SIG-M5 treated with dmso at 0.1 percent for 504 hours (cell line): ENCODE measurements around the gene NEK11.
"Not testable (repeated sequence)": the region's sequence is repeated elsewhere in the genome, so short reads cannot be mapped to it uniquely, and the experiment has no call there.

Experiments used
- DNase-seq: peaks from one replicate; lab custom pipeline; 2025; ENCODE audit not compliant: unreplicated experiment; lab: John Stamatoyannopoulos, UW

Gene NEK11

DNA sequence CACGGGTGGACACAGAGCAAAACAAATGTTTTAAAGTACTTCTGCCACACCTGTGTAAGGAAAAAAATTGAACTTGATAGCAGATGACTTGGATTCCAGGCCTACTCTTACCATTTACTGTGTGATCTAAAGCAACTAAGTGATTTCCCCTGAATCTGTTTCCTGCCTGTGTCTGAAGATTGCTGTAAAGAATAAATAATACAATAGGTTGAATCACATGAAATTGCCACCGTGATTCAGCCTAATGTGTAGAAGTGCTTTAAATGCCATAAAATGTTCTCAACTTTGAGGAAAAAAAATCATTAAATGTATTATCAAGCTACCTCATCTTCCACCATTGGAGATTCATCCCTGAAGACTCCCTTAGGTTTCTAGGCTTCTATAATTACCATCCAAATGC lies 327.3 kb downstream of the NEK11 start:
- no peak for DNase-seq

DNA sequence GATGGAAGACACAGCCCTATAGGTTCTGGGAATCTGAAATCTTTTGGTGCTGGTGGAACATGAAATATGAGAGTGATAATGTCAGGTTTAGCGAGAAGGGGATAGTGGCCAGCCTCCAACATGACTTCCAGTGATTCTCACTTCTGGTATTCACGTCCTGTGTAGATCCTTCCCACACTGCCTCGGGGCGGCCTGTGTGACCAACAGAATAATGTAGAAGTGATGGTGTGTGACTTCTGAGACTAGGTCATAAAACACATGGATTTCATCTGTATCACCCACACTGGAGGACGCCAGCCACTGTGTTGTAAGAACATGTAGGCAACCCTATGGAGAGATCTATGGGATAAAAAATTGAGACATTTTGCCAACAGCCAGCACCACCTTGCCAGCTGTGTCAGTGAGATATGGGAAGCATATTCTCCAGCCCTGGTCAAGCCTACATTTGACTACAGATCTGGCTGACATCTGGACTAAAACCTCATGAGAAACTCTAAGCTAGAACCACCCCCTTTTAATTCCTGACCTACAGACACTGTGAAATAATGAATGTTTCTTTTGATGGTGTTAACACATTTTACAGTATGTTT lies 329.4 kb downstream of the NEK11 start:
- DNase-seq, result no peak

DNA sequence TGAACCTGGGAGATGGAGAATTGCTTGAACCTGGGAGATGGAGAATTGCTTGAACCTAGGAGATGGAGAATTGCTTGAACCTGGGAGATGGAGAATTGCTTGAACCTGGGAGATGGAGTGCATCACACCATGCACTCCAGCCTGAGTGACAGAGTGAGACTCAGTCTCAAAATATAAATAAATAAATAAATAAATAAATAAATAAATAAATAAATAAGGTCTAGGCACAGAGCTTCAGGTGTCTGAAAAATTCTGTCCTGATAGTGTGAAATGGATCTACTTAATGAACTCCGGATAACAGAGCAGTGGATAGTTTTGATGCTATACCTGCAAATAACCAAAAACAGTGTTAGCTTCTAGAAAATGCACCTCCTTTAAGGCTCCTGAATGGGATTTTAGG lies 330.6 kb downstream of the NEK11 start:
- DNase-seq, result no peak

DNA sequence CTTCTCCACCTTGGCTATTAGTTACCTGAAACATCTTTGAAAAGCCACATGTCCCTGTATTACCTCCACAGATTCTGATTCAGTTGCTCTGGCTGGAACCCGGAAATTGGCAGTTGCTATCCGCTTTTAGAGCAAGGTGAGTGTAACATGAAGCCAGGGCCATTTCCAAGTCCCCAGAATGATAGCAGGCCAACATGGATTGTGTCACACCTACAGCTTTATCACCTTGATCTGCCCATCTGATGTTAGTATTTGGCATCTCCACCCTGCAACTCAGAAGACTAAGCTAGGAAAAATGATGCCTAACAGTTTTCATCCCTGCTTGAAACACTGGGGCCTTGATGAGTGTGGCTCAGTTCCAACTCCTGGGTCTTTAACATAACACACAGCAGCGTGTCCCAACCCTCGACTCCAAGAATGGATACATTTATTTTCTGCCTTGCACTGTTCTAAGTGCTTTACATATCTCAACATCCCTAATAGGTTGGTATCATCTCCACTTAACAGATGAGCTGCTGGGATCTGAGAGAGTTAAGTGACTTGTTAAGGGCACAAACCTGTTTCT lies 333.6 kb downstream of the NEK11 start:
- DNase-seq, result no peak

DNA sequence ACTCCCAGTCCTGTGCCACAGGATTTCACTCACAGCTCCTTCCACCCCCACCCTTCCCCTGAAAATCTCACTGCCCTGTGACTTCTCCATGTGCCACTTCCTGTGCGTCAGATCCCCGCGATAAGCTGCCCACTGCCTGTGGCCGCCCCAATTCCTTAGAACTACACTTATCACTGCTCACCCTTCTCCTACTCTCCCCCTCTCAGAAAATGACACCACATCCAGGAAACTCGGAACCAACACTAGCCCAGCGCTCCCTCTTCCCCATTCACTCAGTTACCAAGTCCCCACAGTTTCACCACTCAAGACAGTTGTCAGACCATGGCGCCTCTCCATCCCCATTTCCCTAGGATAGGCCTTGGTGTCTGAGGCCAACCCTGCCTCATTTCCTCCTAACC lies 334.4 kb downstream of the NEK11 start:
- not testable (repeated sequence) for DNase-seq

DNA sequence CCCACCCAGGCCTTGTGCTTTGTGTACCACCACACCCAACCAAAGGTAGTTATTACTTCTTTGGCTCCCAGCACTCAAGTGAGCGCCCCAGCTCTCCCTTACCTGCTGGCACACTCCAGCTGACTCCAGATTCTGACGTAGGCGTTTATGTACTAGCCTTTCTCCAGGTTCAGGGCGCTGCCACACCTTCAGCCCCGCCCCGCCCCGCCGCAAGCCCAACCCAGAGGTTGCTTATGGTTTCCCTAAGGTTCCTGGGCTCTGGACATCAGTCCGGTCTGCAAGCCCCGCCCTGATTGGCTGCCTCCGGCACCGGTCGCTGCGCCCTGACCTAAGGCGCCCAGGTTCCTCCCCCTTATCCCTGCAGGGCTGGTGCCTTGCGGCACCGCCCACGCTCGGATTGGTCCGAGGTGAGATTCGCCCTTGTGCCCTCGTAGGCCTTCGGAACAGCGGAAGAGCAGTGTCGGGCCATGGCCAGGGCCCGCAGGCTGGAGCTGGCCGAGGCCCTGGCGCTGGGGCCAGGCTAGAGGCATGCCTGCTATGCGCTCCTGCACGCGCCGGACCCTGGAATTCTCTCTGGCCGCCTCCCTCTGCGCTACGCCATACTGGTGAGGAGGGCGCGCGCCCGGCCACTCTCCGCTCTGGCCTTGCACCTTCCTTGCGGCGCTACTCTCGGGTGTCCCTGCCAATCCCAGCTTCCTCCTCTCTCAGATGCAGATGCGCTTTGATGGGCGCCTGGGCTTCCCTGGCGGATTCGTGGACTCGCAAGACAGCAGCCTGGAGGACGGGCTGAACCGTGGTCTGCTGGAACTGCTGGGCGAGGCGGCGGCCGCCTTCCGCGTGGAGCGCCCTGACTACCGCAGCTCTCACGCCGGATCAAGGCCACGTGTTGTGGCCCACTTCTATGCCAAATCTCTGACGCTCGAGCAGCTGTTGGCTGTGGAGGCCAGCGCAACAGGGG lies 335.1 kb downstream of the NEK11 start:
- no peak for DNase-seq

DNA sequence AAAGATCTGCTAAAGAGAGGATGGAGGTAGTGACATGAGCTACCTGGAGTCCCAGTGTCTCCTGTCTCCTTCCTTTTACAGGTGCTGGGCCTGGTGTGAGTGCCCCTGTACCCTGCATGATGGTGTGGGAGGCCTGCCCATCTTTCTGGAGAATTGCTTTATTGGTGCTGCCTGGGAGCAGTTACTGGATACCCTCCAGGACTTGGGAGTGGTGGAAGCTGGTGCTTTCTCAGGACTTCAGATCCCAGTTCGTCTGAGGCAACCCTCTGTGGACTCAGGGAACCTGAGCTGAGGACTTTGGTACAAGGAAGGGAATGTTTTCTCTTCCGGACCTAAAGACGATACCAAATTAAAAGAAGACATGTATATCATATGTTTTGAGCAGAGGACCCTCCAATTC lies 336.6 kb downstream of the NEK11 start:
- no peak for DNase-seq

DNA sequence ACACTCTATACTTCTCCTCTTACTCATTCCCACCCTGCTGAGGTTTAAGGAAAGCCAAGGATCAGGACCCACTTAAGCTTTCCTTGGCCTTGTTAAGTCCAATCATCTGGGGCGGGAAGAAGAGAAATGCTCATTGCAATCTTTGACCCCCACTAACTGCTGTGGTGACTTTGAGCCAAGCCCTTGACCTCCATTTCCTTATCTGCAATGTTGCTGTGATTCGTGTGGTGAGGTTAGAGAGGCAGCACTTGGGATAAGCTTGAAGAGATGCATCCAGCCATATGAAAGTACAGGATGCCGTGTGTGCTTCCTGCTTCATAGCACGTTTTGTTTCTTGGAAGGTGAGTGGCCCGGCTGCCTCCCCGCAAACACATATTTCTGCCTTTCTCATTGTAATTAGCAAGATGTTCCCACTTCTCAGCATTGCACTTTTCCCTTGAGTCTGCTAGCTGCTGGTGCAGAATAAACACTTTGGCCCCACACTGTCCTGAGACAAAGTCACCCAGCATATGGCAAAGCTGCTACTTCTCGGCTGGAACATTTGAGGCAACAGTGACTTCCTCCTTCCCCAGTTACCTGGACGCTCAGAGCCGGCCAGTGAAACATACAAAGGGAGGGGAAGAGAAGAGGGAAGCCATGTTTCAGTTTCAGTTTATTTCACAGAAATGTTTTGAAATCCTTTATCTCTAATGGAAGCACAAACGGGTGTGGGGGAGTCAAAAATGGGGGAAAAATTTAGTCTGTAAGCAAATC lies 344.4 kb downstream of the NEK11 start:
- DNase-seq, result no peak

DNA sequence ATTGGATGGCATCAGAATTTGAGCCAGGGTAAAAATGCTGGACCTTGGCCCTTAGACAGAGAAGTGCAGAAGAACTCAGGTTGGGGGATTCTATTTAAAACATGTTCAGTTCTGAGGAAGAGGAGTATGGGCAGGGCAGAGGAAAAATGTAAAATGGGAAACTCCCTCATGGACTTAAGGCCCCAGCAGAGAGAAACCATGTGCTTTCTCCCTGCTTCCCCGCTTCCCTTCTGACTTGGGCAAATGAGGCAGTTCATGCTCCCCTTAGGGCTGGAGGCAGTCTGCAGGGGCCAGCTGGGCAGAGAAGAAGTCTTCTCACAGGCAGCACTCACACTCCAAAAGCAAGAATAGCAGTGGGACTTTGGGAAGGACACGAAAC lies 345.0 kb downstream of the NEK11 start:
- no peak for DNase-seq

DNA sequence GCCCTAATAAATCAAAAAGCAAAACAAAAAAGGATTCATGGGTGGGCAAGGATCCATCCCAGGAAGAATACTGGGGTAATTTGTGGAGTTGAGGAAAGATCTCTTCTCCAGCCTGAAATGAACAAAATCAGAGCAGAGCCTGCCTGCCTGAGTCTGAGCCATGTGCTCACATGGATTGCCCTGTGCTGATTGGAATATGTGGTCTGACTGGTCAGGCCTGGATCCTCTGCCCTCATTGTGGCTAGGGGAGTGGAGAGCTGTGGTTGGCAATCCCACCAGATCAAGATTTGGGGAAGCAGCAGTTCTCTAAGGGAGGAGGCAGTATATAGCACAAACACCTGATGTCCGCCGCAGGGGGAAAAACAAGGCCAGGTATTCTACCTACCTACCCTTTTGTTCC lies 348.1 kb downstream of the NEK11 start:
- no peak for DNase-seq

DNA sequence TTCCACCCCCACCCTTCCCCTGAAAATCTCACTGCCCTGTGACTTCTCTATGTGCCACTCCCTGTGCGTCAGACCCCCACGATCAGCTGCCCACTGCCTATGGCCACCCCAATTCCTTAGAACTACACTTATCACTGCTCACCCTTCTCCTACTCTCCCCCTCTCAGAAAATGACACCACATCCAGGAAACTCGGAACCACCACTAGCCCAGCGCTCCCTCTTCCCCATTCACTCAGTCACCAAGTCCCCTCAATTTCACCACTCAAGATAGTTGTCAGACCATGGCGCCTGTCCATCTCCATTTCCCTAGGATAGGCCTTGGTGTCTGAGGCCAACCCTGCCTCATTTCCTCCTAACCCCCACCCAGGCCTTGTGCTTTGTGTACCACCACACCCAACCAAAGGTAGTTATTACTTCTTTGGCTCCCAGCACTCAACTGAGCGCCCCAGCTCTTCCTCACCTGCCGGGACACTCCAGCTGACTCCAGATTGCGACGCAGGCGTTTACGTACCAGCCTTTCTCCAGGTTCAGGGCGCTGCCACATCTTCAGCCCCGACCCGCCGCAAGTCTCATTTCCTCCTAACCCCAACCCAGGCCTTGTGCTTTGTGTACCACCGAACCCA lies 354.3 kb downstream of the NEK11 start:
- DNase-seq, result not testable (repeated sequence)

DNA sequence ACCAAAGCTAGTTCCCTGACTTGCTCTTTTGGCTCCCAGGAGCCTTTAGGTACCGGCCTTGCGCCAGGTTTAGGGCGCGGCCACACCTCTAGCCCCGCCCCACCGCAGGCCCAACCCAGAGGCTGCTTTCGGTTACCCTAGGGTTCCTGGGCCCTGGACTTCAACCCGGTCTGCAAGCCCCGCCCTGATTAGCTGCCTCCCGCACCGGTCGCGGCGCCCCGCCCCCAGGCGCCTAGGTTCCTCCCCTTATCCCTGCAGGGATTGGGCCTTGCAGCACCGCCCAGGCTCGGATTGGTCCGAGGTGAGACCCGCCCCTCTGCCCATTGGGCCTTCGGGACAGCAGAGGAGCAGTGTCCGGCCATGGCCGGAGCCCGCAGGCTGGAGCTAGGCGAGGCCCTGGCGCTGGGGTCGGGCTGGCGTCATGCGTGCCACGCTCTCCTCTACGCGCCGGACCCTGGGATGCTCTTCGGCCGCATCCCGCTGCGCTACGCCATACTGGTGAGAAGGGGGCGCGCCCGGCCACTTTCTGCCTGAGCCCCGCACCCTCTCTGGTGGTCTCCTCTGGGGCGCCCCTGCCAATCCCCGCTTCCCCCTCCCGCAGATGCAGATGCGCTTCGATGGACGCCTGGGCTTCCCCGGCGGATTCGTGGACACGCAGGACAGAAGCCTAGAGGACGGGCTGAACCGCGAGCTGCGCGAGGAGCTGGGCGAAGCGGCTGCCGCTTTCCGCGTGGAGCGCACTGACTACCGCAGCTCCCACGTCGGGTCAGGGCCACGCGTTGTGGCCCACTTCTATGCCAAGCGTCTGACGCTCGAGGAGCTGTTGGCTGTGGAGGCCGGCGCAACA lies 355.0 kb downstream of the NEK11 start, which contains the start of gene NUDT16:
TSS of gene NUDT16 (plus strand) at position 330 of the 847 bp plus-strand sequence. CDS start at position 361, 31 bp downstream.
- DNase-seq, result peak; percentile 97

DNA sequence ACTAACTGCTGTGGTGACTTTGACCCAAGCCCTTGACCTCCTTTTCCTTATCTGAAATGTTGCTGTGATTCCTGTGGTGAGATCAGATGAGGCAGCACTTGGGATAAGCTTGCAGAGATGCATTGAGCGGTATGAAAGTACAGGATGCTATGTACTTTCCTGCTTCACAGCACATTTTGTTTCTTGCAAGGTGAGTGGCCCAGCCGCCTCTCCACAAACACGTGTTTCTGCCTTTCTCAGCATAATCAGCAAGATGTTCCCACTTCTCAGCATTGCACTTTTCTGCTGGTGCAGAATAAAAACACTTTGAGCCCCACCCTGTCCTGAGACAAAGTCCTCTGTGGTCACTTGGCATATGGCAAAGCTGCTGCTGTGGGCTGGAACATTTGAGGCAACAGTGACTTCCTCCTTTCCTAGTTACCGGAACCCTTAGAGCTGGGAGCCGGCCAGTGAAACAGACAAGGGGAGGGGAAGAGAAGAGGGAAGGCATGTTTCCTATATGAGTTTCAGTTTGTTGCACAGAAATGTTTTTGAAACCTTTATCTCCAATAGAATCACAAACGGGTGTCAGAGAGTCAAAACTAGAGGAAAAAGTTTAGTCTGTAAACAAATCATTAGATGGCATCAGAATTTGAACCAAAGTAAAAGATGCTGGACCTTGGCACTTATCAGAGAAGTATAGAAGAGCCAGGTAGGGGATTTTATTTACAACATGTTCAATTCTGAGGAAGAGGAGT lies 359.9 kb downstream of the NEK11 start:
- DNase-seq, result peak; percentile 89

DNA sequence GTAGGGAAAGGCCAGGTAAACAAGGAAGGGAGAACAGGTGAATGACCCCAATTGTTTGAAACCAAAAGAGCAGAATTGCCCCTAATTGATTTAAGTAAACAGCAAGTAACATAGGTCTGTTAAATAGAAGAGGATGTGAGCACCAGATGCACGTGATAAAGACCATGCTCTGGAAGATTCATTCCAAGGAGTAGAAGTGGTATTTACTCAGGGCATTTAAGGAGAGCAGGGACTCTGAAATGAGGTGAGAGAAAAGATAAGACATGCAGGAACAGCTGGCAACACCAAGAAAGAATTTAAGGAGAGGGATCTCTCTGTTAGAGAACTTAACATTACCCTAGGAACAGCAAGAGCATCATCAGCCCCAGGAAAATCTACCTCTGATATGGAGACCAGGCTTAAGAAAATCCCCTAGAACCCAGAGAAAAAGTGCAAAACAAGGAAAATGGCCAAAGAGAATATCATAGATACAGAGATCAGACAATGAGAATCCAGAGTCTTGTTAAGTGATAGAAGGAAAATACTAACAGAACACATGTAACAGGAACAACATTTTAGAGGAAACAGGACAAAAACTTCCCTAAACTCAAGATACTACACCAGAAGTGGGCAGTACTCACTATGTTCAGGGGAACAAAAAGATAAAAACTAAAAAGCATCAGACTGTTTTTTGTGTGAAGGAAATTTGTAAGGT lies 361.3 kb downstream of the NEK11 start:
- DNase-seq, result no peak

DNA sequence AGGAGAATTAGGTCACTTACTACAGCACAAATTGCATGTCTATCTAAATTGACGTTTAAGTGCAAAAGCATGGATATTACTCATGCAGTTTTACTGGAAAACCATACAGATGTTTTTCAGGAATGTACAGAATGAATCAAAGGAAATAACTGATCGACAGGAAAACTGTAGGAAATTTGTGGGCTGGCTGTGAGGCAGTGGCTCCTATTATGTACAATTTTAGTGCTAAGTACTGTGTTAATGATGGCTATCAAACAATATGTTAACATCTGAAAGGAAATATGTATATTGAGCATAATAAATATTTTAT lies 361.8 kb downstream of the NEK11 start:
- no peak for DNase-seq

DNA sequence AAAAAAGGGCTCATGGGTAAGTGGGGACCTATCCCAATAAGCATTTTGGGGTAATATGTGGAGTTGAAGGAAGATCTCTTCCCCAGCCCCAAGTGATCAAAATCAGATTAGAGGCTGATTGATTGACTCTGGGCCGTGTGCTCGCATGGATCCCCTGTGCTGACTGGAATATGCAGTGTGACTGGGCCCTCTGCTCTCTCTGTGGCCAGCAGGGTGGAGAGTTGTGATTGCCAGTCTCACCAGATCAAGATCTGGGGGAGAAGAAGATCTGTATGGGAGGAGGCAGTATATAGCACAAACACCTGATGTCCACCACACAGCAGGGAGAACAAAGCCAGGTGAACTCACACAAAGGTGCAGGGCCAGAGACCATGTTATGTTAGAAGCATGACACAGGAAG lies 363.7 kb downstream of the NEK11 start:
- no peak for DNase-seq

DNA sequence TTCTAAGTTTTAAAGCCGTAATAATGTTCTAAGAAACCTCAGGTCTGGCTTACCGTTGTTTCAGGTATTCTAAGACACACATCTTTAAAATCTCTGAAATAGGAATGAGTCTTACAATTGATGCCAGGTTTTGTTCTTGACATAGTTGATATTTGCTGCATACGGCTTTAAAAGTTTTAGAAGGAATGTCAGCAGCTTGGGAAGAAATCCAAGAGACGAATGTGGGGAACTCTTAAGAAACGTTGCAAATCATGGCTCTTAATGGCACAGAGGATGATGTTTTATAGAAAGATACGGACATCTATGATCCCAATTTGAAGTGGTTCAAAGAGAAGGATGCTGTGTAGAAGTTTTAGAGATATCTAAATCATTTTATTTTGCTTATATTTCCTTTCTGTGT lies 366.4 kb downstream of the NEK11 start:
- no peak for DNase-seq

DNA sequence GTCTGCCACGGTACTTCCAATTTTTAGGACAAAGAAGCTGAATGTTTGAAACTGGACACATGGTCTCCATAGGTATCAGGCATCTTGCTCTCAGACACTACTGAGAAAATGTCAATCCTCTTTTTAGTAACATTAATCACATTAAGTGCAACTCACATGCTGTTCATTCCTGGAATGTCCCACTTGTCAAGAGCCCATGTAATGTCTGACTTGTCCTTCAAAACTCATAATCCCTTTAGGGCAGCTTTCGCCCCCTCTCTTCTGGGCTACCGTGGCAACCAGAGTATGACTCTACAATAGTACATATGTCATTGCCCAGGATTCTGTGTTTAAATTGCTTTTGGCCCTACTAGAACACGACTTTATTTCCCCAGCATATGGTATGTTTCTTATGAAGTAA lies 367.2 kb downstream of the NEK11 start:
- DNase-seq, result no peak

DNA sequence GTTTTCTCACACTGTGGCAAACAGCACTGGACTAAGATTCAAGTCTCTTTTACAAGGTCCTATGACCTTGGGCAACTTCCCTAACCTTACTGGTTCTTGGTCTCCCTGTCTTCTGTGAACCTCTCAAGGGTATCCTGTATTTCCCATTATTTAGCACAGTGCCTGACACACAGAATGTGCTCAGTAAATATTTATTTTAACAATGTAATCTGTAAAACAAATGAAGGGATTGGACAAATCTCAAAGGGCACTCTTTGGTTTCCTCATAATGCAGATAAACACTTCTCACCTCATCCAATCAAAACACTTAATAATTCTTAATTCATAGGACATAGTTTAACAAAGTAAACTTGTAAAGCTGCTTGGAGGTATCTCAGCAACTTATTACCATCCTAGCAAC lies 367.7 kb downstream of the NEK11 start:
- DNase-seq, result no peak
